HepG2 (cell line): ENCODE results near the gene TMEM151A. TPM values are rescaled to one million over a fixed set of nuclear protein-coding genes. Genes with fewer than 3 reads are reported as not detected.

Experiments used
- AHR ChIP-seq: IDR thresholded peaks from 2 replicates; pipeline ENCODE4 v1.6.1; 2018; ENCODE audit warnings: missing genetic modification reagents, missing compliant biosample characterization
- ELF1 ChIP-seq: sonication (generic); formaldehyde crosslinking; IDR thresholded peaks from 2 replicates; pipeline ENCODE4 v1.4.0; 2020; ENCODE audit warnings: missing genetic modification reagents
- ERF ChIP-seq: IDR thresholded peaks from 2 replicates; pipeline ENCODE4 v1.6.1; 2018; ENCODE audit warnings: missing biosample characterization, missing genetic modification reagents
- GTF2F1 ChIP-seq: fragments of 150-350 bp; IDR thresholded peaks from 2 replicates; pipeline ENCODE4 v1.6.1; 2014; ENCODE audit warnings: low read length
- HCFC1 ChIP-seq: fragments of 150-350 bp; IDR thresholded peaks from 2 replicates; pipeline ENCODE4 v1.6.1; 2014; ENCODE audit warnings: low read depth, low read length
- HHEX ChIP-seq: IDR thresholded peaks from 2 replicates; pipeline ENCODE4 v1.6.1; 2016; ENCODE audit warnings: control low read depth
- KLF16 ChIP-seq, 2 experiments: sonication (generic) in 1 of 2; formaldehyde crosslinking in 1 of 2; IDR thresholded peaks; 2 replicates each; pipeline versions ENCODE4 v1.6.1 to v1.8.0; 2016 to 2023; ENCODE audit warnings: missing genetic modification reagents in 2 of 2, missing compliant biosample characterization in 1 of 2
- MIXL1 ChIP-seq: IDR thresholded peaks from 2 replicates; pipeline ENCODE4 v1.6.1; 2016
- NFYC ChIP-seq: IDR thresholded peaks from 2 replicates; pipeline ENCODE4 v1.6.1; 2016; ENCODE audit warnings: missing genetic modification reagents, missing compliant biosample characterization
- PAF1 ChIP-seq: IDR thresholded peaks from 2 replicates; pipeline ENCODE4 v1.6.1; 2016; ENCODE audit warnings: missing genetic modification reagents, missing compliant biosample characterization
- POLR2AphosphoS5 ChIP-seq: IDR thresholded peaks from 2 replicates; pipeline ENCODE4 v1.6.1; 2012; ENCODE audit warnings: low read depth, low read length
- RFX3 ChIP-seq: IDR thresholded peaks from 2 replicates; pipeline ENCODE4 v1.6.1; 2016; ENCODE audit warnings: missing biosample characterization, missing genetic modification reagents
- SMAD3 ChIP-seq: sonication (generic); formaldehyde crosslinking; IDR thresholded peaks from 2 replicates; pipeline ENCODE4 v1.4.0; 2020; ENCODE audit warnings: missing genetic modification reagents
- TBX3 ChIP-seq: fragments of 450-650 bp; IDR thresholded peaks from 2 replicates; pipeline ENCODE4 v1.6.1; 2017; ENCODE audit warnings: antibody characterized with exemption, mild to moderate bottlenecking, inconsistent platforms, borderline replicate concordance
- TEAD3 ChIP-seq: optimal IDR thresholded peaks from 2 replicates; pipeline ENCODE3; 2016; ENCODE audit warnings: borderline replicate concordance
- ZNF605 ChIP-seq: sonication (generic); formaldehyde crosslinking; IDR thresholded peaks from 2 replicates; pipeline ENCODE4 v1.8.0; 2022; ENCODE audit warnings: mild to moderate bottlenecking, missing genetic modification reagents
- ZNF644 ChIP-seq: IDR thresholded peaks from 2 replicates; pipeline ENCODE4 v1.6.1; 2016; ENCODE audit warnings: low read depth
- ZNF780A ChIP-seq: sonication (generic); formaldehyde crosslinking; IDR thresholded peaks from 2 replicates; pipeline ENCODE4 v1.8.0; 2022; ENCODE audit warnings: mild to moderate bottlenecking, missing genetic modification reagents, moderate library complexity
- polyA plus RNA-seq, 8 experiments: library from polyadenylated mRNA; depleted of rRNA in 3 of 8; stranded (reverse) in 7 of 8; unstranded in 1 of 8; fragments of >200 nt; fragmentation: Illumina TruSeq in 4 of 8; extraction: Trizol in 4 of 8; gene quantifications; 2 replicates each; pipeline versions ENCODE4 v1.2.1 to v1.2.3, GENCODE V29; 2011 to 2016; ENCODE audit warnings: low read depth in 4 of 8, missing spikeins in 1 of 8, mixed read lengths in 1 of 8; ENCODE audit not compliant: insufficient read depth in 1 of 8
- total RNA-seq, 5 experiments: library from RNA; depleted of rRNA; stranded (reverse); fragments of >200 nt; fragmentation: Illumina TruSeq; extraction: Trizol; gene quantifications; 2 replicates each; pipeline ENCODE4 v1.2.3, GENCODE V29; 2016; ENCODE audit warnings: low read depth in 1 of 5
- TF ChIP-seq, protein P1 (sequence below): sonication (generic); formaldehyde crosslinking; IDR thresholded peaks from 2 replicates; pipeline ENCODE4 v1.5.1; 2020; ENCODE audit warnings: mild to moderate bottlenecking, moderate library complexity, missing genetic modification reagents
- TF ChIP-seq, protein P2 (sequence below): sonication (generic); formaldehyde crosslinking; IDR thresholded peaks from 2 replicates; pipeline ENCODE4 v1.5.0; 2020; ENCODE audit warnings: missing genetic modification reagents
- TF ChIP-seq, protein P3 (sequence below): sonication (generic); formaldehyde crosslinking; IDR thresholded peaks from 2 replicates; pipeline ENCODE4 v1.4.0; 2020; ENCODE audit warnings: missing genetic modification reagents
- TF ChIP-seq, protein P4 (sequence below): sonication (generic); formaldehyde crosslinking; IDR thresholded peaks from 2 replicates; pipeline ENCODE4 v1.4.0; 2020; ENCODE audit warnings: mild to moderate bottlenecking, missing genetic modification reagents
- TF ChIP-seq, protein P5 (sequence below): sonication (generic); formaldehyde crosslinking; IDR thresholded peaks from 2 replicates; pipeline ENCODE4 v1.8.1; 2023; ENCODE audit warnings: mild to moderate bottlenecking, moderate library complexity, missing genetic modification reagents

TMEM151A gene
- total and polyA plus RNA-seq, 2 of the 13 experiments (the other 11 are each of a cell fraction or from before 2014, with no cell fraction given), result 0.18 to 0.33 TPM

DNA sequence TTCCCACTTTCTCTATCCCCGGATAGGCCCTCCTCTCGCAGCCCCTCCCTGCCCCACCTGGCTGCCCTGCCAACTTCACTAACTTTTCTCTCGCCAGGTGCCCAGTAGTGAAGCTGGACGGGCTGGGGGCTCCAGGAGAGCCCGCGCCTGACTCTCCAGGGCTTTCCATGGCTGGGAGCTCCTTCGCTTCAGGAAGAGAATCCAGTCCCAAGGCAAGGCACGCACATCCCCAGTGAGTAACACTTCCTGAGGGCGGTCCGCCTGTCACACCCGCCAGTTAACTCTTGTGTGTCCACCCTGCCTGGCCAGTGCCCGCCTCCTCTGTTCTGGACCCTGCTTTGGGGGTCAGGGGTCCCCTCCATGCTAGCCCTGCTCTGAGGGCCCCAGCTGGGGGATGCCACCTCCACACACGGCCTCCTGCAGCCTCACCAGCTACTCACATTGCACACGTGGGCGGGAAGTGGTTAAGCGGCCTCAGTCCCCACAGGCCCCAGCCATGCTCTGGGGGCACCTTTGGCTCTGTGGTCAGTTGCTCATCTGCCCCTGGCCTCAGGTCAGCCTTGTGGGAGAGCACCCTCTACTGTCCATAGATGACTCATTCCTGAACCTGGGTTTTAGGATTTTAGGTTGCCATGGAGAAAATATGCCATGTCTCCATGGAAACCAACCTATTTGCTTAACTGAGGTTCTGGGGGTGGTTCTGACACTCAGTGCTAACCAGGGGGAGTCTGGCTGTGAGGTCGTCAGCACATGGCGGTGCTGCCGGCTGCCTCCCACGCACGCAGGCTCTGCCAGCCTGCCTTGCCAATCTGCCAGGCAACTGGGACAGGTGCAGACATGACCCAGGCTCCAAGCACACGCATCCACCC lies 44.8 kb downstream of the TMEM151A start, which contains the start of gene RIN1 (continued):
- TF ChIP-seq NFYC (CRISPR knock-in tag) (peak; percentile 26; the same call in 1 of the 2 replicates), GTF2F1 (no peak), POLR2AphosphoS5 (no peak; the same call in 1 of the 2 replicates), ERF (CRISPR knock-in tag) (peak; percentile 85), ZNF644 (CRISPR knock-in tag) (no peak), ZNF605 (CRISPR knock-in tag) (peak; percentile 67), TBX3 (peak; percentile 93), KLF16 (CRISPR knock-in tag; IDR thresholded peaks at IDR 0.05) (peak in 1 of 2 experiments; percentile 90; a peak in 2 of 4 replicates), TEAD3 (peak; percentile 83), ZNF780A (CRISPR knock-in tag) (no peak; the same call in 1 of the 2 replicates), MIXL1 (CRISPR knock-in tag) (peak; percentile 82), SMAD3 (CRISPR knock-in tag) (peak; percentile 83), RFX3 (peak; percentile 85), AHR (CRISPR knock-in tag) (peak; percentile 58), HCFC1 (no peak), ELF1 (CRISPR knock-in tag) (peak; percentile 66), HHEX (CRISPR knock-in tag) (no peak), PAF1 (no peak)
- TF ChIP-seq, protein P1, sequence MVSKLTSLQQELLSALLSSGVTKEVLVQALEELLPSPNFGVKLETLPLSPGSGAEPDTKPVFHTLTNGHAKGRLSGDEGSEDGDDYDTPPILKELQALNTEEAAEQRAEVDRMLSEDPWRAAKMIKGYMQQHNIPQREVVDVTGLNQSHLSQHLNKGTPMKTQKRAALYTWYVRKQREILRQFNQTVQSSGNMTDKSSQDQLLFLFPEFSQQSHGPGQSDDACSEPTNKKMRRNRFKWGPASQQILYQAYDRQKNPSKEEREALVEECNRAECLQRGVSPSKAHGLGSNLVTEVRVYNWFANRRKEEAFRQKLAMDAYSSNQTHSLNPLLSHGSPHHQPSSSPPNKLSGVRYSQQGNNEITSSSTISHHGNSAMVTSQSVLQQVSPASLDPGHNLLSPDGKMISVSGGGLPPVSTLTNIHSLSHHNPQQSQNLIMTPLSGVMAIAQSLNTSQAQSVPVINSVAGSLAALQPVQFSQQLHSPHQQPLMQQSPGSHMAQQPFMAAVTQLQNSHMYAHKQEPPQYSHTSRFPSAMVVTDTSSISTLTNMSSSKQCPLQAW (CRISPR knock-in tag), result peak; percentile 94
- TF ChIP-seq, protein P2, sequence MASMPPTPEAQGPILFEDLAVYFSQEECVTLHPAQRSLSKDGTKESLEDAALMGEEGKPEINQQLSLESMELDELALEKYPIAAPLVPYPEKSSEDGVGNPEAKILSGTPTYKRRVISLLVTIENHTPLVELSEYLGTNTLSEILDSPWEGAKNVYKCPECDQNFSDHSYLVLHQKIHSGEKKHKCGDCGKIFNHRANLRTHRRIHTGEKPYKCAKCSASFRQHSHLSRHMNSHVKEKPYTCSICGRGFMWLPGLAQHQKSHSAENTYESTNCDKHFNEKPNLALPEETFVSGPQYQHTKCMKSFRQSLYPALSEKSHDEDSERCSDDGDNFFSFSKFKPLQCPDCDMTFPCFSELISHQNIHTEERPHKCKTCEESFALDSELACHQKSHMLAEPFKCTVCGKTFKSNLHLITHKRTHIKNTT (CRISPR knock-in tag), result no peak
- TF ChIP-seq, protein P3, sequence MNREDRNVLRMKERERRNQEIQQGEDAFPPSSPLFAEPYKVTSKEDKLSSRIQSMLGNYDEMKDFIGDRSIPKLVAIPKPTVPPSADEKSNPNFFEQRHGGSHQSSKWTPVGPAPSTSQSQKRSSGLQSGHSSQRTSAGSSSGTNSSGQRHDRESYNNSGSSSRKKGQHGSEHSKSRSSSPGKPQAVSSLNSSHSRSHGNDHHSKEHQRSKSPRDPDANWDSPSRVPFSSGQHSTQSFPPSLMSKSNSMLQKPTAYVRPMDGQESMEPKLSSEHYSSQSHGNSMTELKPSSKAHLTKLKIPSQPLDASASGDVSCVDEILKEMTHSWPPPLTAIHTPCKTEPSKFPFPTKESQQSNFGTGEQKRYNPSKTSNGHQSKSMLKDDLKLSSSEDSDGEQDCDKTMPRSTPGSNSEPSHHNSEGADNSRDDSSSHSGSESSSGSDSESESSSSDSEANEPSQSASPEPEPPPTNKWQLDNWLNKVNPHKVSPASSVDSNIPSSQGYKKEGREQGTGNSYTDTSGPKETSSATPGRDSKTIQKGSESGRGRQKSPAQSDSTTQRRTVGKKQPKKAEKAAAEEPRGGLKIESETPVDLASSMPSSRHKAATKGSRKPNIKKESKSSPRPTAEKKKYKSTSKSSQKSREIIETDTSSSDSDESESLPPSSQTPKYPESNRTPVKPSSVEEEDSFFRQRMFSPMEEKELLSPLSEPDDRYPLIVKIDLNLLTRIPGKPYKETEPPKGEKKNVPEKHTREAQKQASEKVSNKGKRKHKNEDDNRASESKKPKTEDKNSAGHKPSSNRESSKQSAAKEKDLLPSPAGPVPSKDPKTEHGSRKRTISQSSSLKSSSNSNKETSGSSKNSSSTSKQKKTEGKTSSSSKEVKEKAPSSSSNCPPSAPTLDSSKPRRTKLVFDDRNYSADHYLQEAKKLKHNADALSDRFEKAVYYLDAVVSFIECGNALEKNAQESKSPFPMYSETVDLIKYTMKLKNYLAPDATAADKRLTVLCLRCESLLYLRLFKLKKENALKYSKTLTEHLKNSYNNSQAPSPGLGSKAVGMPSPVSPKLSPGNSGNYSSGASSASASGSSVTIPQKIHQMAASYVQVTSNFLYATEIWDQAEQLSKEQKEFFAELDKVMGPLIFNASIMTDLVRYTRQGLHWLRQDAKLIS, result no peak
- TF ChIP-seq, protein P4, sequence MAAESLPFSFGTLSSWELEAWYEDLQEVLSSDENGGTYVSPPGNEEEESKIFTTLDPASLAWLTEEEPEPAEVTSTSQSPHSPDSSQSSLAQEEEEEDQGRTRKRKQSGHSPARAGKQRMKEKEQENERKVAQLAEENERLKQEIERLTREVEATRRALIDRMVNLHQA (CRISPR knock-in tag), result no peak
- TF ChIP-seq, protein P5, sequence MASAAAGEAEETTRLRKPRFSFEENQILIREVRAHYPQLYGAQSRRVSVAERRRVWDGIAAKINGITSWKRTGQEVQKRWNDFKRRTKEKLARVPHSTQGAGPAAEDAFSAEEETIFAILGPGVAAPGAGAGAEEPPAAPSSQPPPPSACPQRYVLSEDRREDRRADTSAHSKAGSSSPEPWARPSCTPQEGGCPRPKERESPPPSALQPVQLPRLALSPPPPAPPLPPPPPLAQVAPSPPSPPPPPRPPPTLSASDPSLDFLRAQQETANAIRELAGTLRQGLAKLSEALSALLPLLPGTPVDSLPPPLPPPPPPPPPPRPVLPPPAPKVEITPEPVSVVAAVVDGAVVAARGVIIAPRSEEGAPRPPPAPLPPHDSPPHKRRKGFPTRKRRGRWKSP (CRISPR knock-in tag), result peak; percentile 89
